Keratinocyte (primary cell): ENCODE data around the gene PRR19. TPM values are rescaled to one million over a fixed set of nuclear protein-coding genes. Genes with fewer than 3 reads are reported as not detected.

Experiments used
- DNase-seq: peaks from one replicate; pipeline ENCODE4 v3.0.0-alpha.2; 2011; ENCODE audit warnings: low read depth, missing footprints, low spot score
- FAIRE-seq: peaks from 2 replicates; lab custom pipeline; 2011; peaks lifted over from hg19 to GRCh38; lab: Jason Lieb, UNC
- H2AFZ ChIP-seq: 2 replicates; pipeline ENCODE4 v1.6.0; 2012; ENCODE audit warnings: low read length, control low read depth, inconsistent platforms; ENCODE audit not compliant: control insufficient read depth
- H3K27ac ChIP-seq: 2 replicates; pipeline ENCODE4 v1.5.1; 2011; ENCODE audit warnings: low read length; ENCODE audit not compliant: control insufficient read depth, insufficient read depth
- H3K27me3 ChIP-seq: 3 replicates; pipeline ENCODE4 v1.6.0; 2011; ENCODE audit warnings: low read length; ENCODE audit not compliant: control insufficient read depth, insufficient read depth; ENCODE audit errors: extremely low read depth
- H3K36me3 ChIP-seq, 2 experiments: 2 replicates in 1 of 2; 3 replicates in 1 of 2; pipeline ENCODE4 v1.5.1; 2011; ENCODE audit warnings: low read length in 2 of 2, mild to moderate bottlenecking in 1 of 2; ENCODE audit not compliant: control insufficient read depth in 2 of 2, insufficient read depth in 2 of 2; ENCODE audit errors: extremely low read depth in 1 of 2
- H3K4me1 ChIP-seq: 3 replicates; pipeline ENCODE4 v1.5.1; 2011; ENCODE audit warnings: low read length; ENCODE audit not compliant: control insufficient read depth, insufficient read depth; ENCODE audit errors: extremely low read depth
- H3K4me2 ChIP-seq: 3 replicates; pipeline ENCODE4 v1.6.0; 2011; ENCODE audit warnings: low read depth, low read length; ENCODE audit not compliant: control insufficient read depth, insufficient read depth; ENCODE audit errors: extremely low read depth
- H3K4me3 ChIP-seq, 3 experiments: fragments of 200-600 bp in 1 of 3; sonication (generic) in 1 of 3; 2 replicates in 2 of 3; 3 replicates in 1 of 3; pipeline ENCODE4 v1.5.1; 2011 to 2016; ENCODE audit warnings: low read length in 3 of 3, mild to moderate bottlenecking in 3 of 3, control low read depth in 2 of 3, inconsistent platforms in 1 of 3, low read depth in 1 of 3, mixed read lengths in 1 of 3, mixed run types in 1 of 3, moderate library complexity in 1 of 3; ENCODE audit not compliant: control insufficient read depth in 2 of 3, insufficient read depth in 2 of 3; ENCODE audit errors: extremely low read depth in 1 of 3
- H3K79me2 ChIP-seq: 2 replicates; pipeline ENCODE4 v1.6.0; 2012; ENCODE audit warnings: low read length; ENCODE audit not compliant: control insufficient read depth, insufficient read depth
- H3K9ac ChIP-seq: 3 replicates; pipeline ENCODE4 v1.6.0; 2011; ENCODE audit warnings: low read length; ENCODE audit not compliant: control insufficient read depth, insufficient read depth; ENCODE audit errors: extremely low read depth
- H3K9me1 ChIP-seq: 3 replicates; pipeline ENCODE4 v1.6.0; 2011; ENCODE audit warnings: low read length; ENCODE audit not compliant: control insufficient read depth, insufficient read depth; ENCODE audit errors: extremely low read depth
- H3K9me3 ChIP-seq: 2 replicates; pipeline ENCODE4 v1.5.1; 2012; ENCODE audit warnings: low read depth, low read length; ENCODE audit not compliant: control insufficient read depth
- H4K20me1 ChIP-seq: 3 replicates; pipeline ENCODE4 v1.6.0; 2011; ENCODE audit warnings: low read length; ENCODE audit not compliant: control insufficient read depth, insufficient read depth; ENCODE audit errors: extremely low read depth
- EZH2 ChIP-seq: IDR thresholded peaks from one replicate; pipeline ENCODE4 v1.6.1; 2012; ENCODE audit warnings: inconsistent platforms, mild to moderate bottlenecking, low read length, moderate library complexity
- dilution Hi-C: fragments of 300-500 bp; cut with MboI; formaldehyde crosslinking; loops from one replicate; pipeline ENCODE4 v1.7.0; 2020; ENCODE audit warnings: low sequenced_read_pairs; ENCODE audit not compliant: extremely low pct_ligation_motif_present
- polyA plus RNA-seq, 5 experiments: library from polyadenylated mRNA; depleted of rRNA in 3 of 5; stranded (reverse) in 3 of 5; stranded (forward) in 1 of 5; unstranded in 1 of 5; fragments of >200 nt; gene quantifications; 1 replicate in 1 of 5; 2 replicates in 3 of 5; 3 replicates in 1 of 5; pipeline versions ENCODE4 v1.2.1 to v1.2.3, GENCODE V29; 2011 to 2012; ENCODE audit warnings: missing spikeins in 2 of 5, low read depth in 1 of 5, low replicate concordance in 1 of 5
- TF ChIP-seq, protein P1 (sequence below), 3 experiments: IDR thresholded peaks in 1 of 3; conservative IDR thresholded peaks in 1 of 3; optimal IDR thresholded peaks in 1 of 3; 2 replicates in 2 of 3; 3 replicates in 1 of 3; pipeline versions ENCODE3 to v1.5.1; 2011; ENCODE audit warnings: low read length in 3 of 3, mild to moderate bottlenecking in 3 of 3, moderate library complexity in 2 of 3, control low read depth in 1 of 3, inconsistent platforms in 1 of 3; ENCODE audit not compliant: insufficient read depth in 2 of 3; ENCODE audit errors: extremely low read depth in 1 of 3

Gene PRR19
- polyA plus RNA-seq, 1 donor (not counting 4 experiments of a cell fraction or from before 2014, with no cell fraction given): 0.25 TPM

DNA sequence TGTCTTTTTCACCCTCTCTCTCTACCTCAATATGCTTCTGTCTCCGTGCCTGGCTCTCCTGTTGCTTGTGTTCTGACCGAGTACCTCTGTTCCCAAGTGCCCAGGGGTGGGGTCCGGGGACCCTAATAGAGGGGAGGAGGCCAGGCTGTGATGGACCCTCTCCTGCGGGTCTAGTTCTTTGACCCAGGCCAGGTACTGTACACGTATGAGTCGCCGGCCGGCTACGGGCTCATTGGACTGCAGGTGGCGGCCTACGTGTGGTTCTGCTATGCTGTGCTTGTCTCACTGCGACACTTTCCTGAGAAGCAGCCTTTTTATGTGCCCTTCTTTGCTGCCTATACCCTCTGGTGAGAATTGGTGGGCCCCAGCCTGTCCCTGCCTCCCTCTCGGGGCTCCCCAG lies 15.6 kb downstream of the PRR19 start:
- dilution Hi-C loops: no loop called here

GRCh38 chr19:42322305-42322704 lies 20.4 kb downstream of the PRR19 start:
- peaks cover 14% of the 10 kb centered on the region for H3K4me1 ChIP-seq
- no peaks in the 10 kb centered on the region for H3K36me3 ChIP-seq
- H3K27ac ChIP-seq: no peak overlapping the region
- H3K4me3 ChIP-seq: no peak overlapping the region
- no peak overlapping the region for H2AFZ ChIP-seq
- FAIRE-seq (no peak), DNase-seq (no peak)
- no peak overlapping the region for H3K9ac ChIP-seq
- H3K27me3 ChIP-seq: peaks cover 27% of the 10 kb centered on the region
- no peak for TF ChIP-seq EZH2
- H3K9me1 ChIP-seq: no peaks in the 10 kb centered on the region
- H3K9me3 ChIP-seq: no peaks in the 10 kb centered on the region
- dilution Hi-C loops: no loop called here
- no peaks in the 10 kb centered on the region for H4K20me1 ChIP-seq
- H3K4me2 ChIP-seq: no peak overlapping the region
- peaks cover 12% of the 10 kb centered on the region for H3K79me2 ChIP-seq

More for the DNA sequence above, 15.6 kb downstream of the PRR19 start:
- H3K9me3 ChIP-seq: no peaks in the 10 kb centered on the region
- no peaks in the 10 kb centered on the region for H4K20me1 ChIP-seq
- TF ChIP-seq, protein P1, sequence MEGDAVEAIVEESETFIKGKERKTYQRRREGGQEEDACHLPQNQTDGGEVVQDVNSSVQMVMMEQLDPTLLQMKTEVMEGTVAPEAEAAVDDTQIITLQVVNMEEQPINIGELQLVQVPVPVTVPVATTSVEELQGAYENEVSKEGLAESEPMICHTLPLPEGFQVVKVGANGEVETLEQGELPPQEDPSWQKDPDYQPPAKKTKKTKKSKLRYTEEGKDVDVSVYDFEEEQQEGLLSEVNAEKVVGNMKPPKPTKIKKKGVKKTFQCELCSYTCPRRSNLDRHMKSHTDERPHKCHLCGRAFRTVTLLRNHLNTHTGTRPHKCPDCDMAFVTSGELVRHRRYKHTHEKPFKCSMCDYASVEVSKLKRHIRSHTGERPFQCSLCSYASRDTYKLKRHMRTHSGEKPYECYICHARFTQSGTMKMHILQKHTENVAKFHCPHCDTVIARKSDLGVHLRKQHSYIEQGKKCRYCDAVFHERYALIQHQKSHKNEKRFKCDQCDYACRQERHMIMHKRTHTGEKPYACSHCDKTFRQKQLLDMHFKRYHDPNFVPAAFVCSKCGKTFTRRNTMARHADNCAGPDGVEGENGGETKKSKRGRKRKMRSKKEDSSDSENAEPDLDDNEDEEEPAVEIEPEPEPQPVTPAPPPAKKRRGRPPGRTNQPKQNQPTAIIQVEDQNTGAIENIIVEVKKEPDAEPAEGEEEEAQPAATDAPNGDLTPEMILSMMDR (optimal IDR thresholded peaks at IDR 0.05 in 1 of 3, IDR thresholded peaks at IDR 0.05 in 1 of 3, conservative IDR thresholded peaks at IDR 0.05 in 1 of 3; ENCODE audit: extremely low read depth in 1 of 3, insufficient read depth in 2 of 3, low read length in 3 of 3): no peak
- TF ChIP-seq EZH2: no peak
- H3K27ac ChIP-seq: no peak overlapping the region
- H3K9ac ChIP-seq: no peak overlapping the region
- H3K79me2 ChIP-seq: no peaks in the 10 kb centered on the region
- peaks cover 33% of the 10 kb centered on the region for H3K27me3 ChIP-seq
- FAIRE-seq (no peak), DNase-seq (no peak)
- no peaks in the 10 kb centered on the region for H3K36me3 ChIP-seq
- no peaks in the 10 kb centered on the region for H3K4me1 ChIP-seq
- H3K9me1 ChIP-seq: no peaks in the 10 kb centered on the region
- H3K4me2 ChIP-seq: no peak overlapping the region
- no peak overlapping the region for H3K4me3 ChIP-seq
- no peak overlapping the region for H2AFZ ChIP-seq

DNA sequence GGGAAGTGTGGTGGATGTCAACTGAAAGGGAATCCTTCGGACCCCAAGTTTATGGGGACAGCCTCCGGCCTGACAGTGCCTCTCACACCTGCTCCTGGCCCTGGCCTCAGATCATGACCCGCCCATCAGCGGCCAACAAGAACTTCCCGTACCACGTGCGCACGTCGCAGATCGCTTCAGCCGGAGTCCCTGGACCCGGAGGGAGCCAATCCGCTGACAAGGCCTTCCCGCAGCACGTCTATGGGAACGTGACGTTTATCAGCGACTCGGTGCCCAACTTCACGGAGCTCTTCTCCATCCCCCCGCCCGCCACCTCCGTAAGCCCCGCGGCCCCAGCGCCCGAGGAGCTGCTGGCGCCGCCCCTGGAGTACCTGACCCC lies 21.5 kb downstream of the PRR19 start:
- Histone ChIP-seq H3K27me3 (peaks cover 22% of the 10 kb centered on the region), H3K36me3 (no peaks in the 10 kb centered on the region), H3K4me2 (no peak overlapping the region), H3K9ac (no peak overlapping the region), H3K79me2 (peaks cover 17% of the 10 kb centered on the region), H3K9me1 (no peaks in the 10 kb centered on the region), H3K27ac (no peak overlapping the region), H3K9me3 (no peaks in the 10 kb centered on the region), H2AFZ (no peak overlapping the region), H3K4me3 (no peak overlapping the region), H4K20me1 (no peaks in the 10 kb centered on the region), H3K4me1 (peaks cover 14% of the 10 kb centered on the region)
- FAIRE-seq (no peak), DNase-seq (no peak)
- no peak for TF ChIP-seq EZH2
- TF ChIP-seq, protein P1 (optimal IDR thresholded peaks at IDR 0.05 in 1 of 3, IDR thresholded peaks at IDR 0.05 in 1 of 3, conservative IDR thresholded peaks at IDR 0.05 in 1 of 3; ENCODE audit: extremely low read depth in 1 of 3, insufficient read depth in 2 of 3, low read length in 3 of 3): no peak
- dilution Hi-C loops: no loop called here
